ENCODE results near the gene SPOCK1.
"Not testable (repeated sequence)": the region's sequence is repeated elsewhere in the genome, so short reads cannot be mapped to it uniquely, and the experiment has no call there.

The SPOCK1 gene

GRCh38 chr5:137498736-137499505, at the start of gene SPOCK1:
TSS of gene SPOCK1 (minus strand) at chr5:137499326.
- no peak for DNase-seq

GRCh38 chr5:137545956-137546355, 46.8 kb upstream of the SPOCK1 start:
- DNase-seq, result no peak

DNA sequence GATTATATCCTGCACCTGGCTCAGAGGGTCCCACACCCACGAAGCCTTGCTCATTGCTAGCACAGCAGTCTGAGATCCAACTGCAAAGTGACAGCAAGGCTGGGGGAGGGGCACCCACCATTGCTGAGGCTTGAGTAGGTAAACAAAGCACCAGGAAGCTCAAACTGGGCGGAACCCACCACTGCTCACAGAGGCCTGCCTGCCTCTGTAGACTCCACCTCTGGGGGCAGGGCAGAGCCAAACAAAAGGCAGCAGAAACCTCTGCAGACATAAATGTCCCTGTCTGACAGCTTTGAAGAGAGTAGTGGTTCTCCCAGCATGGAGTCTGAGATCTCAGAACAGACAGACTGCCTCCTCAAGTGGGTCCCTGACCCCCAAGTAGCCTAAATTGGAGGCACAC, 36.3 kb upstream of the SPOCK1 start:
- not testable (repeated sequence) for DNase-seq

DNA sequence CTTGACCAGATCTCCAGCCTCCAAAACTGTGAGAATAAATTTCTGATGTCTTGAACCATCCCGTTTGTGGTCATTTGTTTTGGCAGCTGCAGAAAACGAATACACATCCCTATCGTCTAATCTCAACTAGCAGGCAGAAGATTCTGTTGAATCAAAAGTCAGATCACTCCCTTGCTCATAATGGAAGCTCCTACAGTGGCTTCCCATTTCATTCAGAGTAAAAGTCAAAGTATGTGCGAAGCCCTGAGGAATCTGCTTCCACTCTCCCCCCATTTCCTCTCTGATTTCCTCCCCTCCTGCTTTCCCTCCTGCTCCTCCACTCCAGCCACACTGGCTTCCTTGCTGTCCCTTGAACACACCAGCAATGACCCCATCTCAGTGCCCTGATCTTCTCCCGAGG, 34.8 kb upstream of the SPOCK1 start:
- DNase-seq, result no peak

DNA sequence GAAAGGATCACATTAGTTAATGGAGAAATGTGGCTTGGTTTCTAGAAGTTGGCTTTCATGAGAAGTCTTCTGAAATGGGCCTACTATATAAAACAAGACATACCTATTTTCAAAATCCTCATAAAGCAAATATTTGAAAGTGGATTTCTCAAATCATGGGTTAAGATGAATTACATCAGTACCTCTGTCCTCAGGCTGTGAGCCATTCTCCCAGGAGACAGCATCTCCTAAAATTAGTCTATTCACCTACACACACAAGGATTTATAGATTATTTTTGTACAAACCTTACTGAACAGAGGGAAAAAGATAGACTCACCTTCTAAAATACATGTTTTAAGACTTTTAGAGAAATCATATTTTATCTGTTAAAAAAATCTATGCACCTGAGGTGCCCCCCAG, 32.1 kb upstream of the SPOCK1 start:
- no peak for DNase-seq

DNA sequence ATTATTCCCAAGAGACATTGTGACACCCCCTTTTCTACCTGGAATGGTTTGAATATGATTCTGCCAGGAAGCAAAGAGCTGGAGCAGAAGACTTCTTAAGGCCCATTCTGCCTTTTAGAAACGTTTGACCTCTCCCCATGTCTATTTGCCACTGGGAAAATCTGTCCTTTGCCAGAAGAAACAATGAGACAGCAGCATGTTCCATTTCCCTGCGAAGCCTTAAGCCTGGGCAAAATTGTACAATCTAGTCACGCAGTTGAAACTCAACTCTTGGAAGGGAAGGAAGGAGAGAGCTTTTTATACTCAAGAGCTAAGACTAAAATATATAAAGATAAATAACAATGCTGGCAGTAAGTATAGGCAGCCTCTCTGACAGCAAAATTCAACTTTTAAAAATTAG, 22.1 kb upstream of the SPOCK1 start:
- DNase-seq, result no peak

- no peak for DNase-seq
Measured at GRCh38 chr5:137516961-137517360, 17.8 kb upstream of the SPOCK1 start.

DNA sequence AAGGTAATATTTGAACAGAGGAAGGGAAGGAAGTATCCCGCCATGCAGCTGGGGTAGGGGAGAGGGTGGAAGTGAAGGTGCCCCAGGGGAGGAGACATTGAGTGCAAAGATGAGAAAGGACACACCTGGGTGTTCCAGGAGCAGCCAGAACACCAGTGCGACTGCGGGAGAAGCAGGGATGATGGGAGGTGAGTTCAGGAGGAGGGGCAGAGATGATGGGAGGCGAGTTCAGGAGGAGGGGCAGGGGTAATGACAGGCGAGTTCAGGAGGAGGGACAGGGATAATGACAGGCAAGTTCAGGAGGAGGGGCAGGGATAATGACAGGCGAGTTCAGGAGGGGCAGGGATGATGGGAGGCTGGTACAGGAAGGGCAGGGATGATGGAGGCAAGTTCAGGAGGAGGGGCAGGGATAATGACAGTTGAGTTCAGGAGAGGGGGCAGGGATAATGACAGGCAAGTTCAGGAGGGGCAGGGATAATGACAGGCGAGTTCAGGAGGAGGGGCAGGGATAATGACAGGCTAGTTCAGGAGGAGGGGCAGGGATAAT, 17.2 kb upstream of the SPOCK1 start:
- DNase-seq, result no peak

DNA sequence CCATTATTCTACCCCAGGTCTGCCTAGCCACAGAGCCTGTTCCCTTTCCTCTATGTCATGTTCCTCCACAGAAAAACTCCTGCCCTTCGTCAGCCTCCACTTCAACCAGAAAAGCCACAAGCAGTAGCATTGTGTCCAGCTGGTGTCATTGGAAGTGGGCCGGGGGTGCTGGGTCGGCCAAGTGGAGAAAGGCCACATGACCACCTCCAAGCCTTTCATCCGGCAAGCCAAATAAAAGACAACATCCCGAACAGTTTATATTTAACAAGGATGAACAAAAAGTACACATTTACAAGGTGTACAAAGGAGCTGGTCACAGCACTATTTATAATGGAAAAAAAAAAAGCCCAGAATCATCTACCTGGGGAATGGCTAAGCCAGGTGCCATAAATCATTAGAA, 16.1 kb upstream of the SPOCK1 start:
- DNase-seq, result no peak

DNA sequence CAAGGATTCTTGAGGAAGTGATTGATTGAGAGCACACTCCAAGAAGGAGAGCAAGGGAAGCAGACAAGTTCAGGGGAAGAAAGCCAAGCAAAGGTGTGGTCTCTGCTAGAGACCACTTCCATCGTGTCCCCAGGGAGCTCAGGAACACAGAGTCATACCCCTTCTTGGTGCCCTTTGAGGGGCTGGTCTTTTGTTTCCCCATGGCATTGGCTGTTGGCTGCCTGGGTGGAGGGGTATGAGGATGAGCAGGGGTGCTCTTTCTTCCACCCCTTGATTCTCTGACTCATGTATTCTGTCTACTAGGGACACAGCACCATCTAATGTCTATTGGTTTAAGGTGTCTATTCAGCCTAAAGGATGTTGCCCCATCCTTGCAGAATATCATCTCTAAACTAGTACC, 11.5 kb upstream of the SPOCK1 start:
- DNase-seq, result no peak

- DNase-seq, result no peak
Measured at GRCh38 chr5:137507150-137507549, 8.0 kb upstream of the SPOCK1 start.

DNA sequence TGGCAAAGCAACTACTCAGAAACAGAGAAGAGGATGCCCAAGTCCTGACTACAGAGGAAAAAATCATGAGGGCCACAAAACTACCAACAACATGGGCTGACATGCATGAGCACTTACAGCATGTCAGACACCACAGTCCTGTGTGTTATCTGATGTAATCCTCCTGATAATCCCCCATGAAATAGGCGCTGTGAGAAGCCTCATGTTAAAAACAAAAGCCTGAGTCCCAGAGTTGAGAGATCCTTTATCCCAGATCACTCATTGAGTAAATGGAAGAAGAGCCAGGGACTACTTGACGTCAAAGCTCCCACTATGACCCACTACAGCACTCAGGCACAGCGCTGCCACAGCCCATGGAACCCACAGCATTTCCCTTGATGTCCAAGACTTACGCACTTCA, 7.2 kb upstream of the SPOCK1 start:
- DNase-seq, result no peak

- no peak for DNase-seq
Measured at GRCh38 chr5:137504916-137505315, 5.8 kb upstream of the SPOCK1 start.

DNA sequence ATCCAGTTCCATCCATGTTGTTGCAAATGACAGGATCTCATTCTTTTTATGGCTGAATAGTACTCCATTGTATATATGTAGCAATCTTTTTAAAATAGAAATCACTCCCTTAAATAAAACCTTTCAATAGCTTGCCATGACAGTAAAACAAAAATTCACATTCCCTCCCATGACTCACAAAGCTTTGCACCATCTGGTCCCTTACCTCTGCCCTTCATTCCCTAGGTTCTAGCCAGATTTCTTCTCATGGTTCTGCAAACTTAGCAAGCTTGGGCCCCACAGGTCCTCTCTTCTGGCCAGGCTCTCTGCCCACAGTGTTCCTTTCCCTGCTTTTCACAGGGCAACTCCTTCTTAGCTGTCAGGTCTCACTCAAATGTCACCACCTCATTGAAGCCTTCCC, 4.3 kb upstream of the SPOCK1 start:
- DNase-seq, result no peak

DNA sequence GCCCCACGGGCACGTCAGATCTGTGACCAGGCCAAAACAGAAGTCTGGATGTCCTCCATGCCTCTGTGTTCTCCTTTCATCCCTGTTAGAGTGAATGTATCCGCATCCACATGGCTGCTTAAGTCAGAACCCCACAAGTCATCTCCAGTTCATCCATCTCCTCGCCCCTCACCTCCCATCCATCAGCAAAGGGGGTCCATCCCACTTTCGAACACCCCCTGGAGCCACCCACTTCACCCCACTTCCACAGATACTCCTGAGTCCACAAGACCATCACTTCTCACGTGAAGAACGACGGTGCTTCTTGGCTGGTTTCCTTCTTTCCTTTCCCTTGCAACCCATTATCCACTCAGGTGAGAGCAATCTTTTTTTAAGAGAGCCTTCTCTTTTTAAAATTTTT, 3.5 kb upstream of the SPOCK1 start:
- no peak for DNase-seq

DNA sequence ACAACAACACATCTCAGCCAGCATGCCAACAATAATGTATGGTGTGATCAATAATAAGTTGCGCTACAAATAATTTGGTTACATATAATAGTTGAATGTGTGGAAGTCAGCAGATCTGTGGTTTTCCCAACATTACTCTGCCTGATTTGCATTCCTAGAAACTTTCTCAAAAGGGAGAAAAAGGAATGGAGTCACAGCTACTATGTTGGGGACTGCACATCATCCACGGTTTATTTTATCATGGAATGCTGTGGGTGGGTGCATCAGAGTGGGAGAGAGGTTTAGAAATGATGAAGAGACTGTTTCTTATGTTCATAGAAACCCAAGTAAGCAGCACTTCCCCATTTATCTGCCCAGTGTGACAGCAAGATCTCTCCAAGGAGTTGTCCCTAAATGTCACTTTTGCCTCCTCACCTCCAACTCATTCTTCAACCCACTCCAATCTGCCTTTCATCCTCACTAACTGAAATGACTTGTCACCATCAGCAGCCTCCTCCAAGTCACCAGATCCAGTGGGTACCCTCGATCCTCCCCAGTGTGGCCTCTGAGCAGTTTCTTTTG, 2.8 kb upstream of the SPOCK1 start:
- DNase-seq, result no peak

- DNase-seq, result no peak
Measured at GRCh38 chr5:137501226-137501625, 2.1 kb upstream of the SPOCK1 start.

- no peak for DNase-seq
Measured at GRCh38 chr5:137500615-137501225, 1.6 kb upstream of the SPOCK1 start.

- not testable (repeated sequence) for DNase-seq
Measured at GRCh38 chr5:137499506-137499847, 351 bp upstream of the SPOCK1 start.

DNA sequence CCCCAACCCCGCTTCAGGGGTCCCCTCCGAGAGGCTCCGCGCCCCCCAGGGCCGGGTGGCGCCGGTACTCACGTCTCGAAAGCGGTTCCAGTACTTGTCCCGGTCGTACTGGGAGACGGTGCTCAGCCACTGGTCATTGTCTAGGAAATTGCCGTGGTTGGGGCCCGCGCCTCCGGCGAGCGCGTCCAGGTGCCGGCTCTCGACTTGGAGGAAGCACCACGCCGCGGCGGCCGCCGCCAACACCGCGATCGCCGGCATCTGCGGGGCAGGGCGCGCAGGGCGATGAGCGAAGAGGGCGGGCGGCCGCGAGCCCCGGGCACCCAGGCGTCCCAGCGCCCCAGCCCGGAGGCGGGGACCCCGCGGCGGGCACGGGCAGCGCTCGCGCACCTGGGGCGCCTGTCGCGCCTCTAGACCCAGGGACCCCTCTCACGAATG, 808 bp downstream of the SPOCK1 start:
- no peak for DNase-seq

- DNase-seq, result no peak
Measured at GRCh38 chr5:137497396-137498290, 1.5 kb downstream of the SPOCK1 start.

DNA sequence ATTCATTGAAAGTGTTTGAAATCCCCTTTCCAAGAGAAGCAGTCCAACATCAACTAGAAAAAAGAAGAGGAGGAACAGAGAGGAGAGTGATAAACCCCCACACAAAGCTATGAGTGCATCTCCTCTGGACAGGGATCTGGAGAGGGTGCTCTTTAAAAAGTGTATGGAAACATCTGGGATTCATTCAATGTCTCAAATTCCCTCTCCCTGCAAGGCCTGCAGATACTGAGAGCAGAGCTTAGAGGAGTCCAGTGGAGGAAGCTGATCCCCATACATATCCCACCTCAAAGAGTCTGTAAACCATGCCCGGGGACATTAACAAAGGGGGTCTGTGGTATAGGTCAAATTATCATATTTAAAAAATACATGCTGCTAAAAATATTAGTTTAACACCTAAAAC, 2.2 kb downstream of the SPOCK1 start:
- no peak for DNase-seq

DNA sequence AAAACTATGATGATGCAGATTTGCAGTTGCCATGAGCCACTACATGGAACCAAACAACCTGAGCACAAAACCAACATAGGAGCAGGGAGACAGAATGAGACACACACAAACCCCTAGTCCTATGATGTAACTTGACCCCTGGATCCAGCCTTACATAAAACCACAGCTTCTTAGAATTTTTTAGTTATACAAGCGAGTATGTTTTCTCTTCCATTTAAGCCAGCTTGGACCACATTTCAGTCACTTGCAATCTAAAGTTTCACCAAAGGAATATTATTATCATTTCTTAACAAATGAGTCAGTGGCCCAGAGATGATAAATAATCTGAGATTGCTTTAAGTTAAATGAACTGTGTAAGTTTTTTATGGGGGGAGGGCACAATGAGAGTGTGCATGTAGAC, 6.8 kb downstream of the SPOCK1 start:
- no peak for DNase-seq
